Measurements from ENCODE around the gene BRINP2.

The BRINP2 gene

GRCh38 chr1:177223359-177223758, 52.6 kb downstream of the BRINP2 start:
- no peak for DNase-seq (ENCODE audit: low read depth)

DNA sequence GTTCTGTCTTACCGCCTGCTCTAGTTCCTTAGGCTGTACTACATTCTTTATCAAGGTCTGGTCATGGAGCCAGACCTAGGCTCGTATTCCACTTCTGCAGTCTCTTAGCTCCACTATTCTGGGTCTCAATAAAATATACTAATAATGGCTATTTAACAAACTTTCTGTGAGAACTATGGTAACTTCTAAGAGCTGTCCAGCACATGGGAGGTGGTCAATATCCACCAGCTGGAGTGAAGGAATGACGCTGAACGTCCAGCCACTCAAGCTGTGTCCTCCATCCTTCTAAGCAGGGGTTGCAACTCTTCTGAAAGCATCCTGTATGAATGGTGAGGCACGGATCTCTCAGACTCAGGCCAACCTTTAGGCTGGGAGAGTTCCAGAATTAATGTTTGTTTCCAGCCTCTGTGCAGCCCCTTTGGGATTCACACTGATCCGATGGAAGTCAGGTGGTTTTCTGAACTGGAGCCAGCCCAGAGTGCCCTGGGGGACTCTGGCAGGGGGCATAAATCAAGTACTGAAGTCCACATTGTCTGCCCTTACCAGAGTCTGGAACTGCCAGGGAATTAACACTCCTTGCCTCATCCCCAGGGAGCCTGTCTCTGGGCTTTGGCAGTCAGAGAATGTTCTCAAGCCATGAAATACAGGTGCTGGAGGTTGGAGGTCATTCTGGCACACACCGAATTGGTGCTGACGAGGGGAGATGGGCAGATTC, 57.4 kb downstream of the BRINP2 start:
- no peak for DNase-seq (ENCODE audit: low read depth)

DNA sequence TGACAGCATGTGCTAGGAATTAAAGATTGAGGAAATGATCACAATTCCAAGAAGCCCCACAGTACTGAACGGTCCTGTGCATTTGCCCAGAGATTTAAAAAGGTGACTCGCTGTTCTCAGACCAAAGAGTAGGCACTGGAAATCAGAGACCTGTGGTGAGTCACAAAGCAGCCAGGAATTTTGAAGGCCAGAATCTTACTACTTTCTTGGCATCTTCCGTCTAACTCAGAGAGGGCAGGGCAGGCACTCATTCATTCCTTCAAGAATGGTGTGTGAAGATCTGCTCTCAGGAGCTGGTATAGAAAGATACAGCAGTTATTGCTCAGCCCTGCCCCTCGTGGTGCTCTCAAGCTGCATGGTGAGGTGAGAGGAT, 57.9 kb downstream of the BRINP2 start:
- peak; percentile 27 for DNase-seq (ENCODE audit: low read depth)

DNA sequence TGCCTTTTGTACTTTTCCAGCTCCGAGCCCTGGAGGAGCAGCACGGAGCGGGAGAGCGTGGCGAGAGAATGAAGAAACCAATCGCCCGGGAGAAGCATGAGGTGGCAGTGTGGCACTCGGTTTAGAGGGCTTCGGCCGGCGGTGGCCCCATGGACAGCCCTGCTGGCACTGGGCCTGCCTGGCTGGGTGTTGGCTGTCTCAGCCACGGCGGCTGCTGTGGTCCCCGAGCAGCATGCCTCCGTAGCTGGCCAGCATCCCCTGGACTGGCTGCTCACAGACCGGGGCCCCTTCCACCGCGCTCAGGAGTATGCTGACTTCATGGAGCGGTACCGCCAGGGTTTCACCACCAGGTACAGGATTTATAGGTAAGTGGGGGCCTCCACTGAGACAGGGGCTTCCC, 59.0 kb downstream of the BRINP2 start:
- no peak for DNase-seq (ENCODE audit: low read depth)

DNA sequence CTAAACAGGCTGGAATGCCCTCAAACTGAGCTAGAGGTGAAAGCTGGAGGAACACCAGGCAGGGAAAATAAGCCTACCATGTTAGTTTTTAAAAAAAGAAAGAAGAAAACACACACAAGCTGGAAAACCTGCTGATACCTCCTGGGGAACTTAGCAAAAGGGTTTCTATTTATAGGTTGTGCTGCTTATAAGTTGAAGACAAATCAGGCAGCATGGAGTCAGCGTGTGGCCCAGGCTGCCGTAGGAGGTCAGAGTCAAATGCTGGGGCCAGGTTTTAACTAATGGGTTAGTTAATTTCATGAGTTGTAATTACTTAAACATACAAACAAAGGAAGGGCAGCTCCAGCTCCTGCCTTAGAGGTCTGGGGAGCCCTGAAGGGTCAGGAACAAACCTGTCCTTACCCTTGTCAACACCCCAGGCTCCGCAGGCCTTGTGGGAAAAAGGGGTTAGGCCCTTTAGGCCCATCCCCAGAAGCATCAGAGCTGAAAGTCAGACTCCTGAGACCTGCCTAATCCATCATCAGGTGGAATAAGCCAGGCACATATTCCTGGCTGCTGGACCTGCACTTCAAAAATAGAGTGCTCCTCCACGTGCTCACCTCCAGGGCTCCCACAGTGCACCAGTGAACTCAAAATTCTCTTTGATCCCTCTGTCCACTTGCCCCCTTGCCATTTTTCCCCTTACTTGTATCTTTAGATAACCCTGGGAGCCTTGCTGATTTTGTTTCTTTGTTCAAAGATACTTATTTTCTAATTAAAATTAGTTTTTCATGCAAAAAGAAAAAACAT, 59.7 kb downstream of the BRINP2 start:
- DNase-seq (ENCODE audit: low read depth): no peak

DNA sequence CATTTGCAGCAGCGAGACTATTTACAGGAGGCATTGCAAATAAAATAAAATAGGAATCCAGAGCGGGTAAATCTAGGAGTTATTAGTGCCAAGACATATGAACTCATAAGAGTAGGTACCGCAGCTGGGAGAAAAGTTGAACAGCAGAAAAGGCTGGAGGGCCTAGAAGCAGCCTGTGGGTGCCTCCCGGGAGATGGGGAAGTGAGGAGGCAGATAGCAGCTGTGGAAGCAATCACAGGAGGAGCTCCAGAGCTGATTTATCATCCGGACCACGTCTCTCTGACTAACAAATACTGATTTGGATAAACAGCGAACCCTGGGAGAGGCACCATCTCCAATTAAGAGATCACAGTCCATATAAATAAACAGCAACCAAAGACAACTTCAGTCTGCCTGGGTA, 64.6 kb downstream of the BRINP2 start:
- no peak for DNase-seq (ENCODE audit: low read depth)

DNA sequence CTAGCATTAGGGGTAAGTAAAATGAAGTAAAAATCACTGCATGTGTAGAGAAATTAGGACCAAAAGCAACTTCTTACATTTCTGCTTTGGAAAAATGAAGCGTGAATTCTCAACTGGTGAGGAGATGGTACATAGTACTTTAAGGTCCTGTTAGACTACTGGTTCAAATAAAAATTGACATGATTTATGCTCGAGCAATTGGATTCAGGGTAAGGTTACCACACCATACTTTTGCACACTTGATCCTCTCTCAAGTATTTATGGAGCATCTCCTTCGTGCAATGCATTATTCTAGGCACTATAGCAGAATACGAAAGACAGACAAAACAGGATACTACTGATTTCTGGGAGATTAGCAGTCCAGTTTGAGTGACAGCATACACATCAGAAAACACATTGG, 66.2 kb downstream of the BRINP2 start:
- no peak for DNase-seq (ENCODE audit: low read depth)

- DNase-seq (ENCODE audit: low read depth): no peak
Observed at GRCh38 chr1:177238967-177239366, 68.2 kb downstream of the BRINP2 start.

DNA sequence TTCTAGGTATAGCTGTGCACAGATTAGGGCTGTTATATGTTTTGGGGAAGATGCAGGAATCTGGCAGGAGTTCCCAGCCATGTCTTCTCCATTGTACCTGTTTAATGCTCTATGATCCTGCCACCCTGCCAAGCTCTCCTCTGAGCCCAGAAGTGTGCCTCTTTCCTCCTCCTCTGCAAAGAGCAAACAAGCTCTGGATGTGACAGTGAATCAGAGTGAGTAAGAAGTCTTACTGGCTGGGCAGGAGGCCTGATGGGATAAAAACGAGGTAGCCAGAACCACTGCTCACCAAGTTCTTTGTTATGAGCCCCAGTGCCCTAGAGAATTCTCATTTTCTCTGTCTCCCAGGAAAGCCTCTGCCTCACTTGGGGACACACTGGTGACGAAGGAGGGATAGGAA, 69.0 kb downstream of the BRINP2 start:
- DNase-seq (ENCODE audit: low read depth): no peak

DNA sequence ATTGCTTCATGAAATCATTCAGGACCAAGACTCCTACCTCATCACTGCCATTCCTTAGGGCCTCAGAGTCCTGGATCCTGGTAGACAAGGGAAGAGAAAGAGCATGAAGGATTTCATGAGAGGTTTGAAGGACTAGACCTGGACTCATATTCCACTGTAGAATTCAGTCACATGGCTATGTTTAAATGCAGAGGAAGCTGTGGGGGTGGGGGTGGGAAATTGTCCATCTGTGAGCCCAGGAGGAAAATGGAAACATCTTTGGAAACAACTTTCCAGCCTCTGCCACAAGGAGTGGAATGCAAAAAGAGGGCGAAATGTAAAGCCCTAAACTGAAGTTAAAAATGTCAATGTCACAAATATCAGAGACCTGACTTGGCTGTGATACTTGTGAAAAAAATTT, 73.0 kb downstream of the BRINP2 start:
- no peak for DNase-seq (ENCODE audit: low read depth)

- DNase-seq (ENCODE audit: low read depth): peak; percentile 17
Observed at GRCh38 chr1:177246710-177247580, 76.2 kb downstream of the BRINP2 start.

DNA sequence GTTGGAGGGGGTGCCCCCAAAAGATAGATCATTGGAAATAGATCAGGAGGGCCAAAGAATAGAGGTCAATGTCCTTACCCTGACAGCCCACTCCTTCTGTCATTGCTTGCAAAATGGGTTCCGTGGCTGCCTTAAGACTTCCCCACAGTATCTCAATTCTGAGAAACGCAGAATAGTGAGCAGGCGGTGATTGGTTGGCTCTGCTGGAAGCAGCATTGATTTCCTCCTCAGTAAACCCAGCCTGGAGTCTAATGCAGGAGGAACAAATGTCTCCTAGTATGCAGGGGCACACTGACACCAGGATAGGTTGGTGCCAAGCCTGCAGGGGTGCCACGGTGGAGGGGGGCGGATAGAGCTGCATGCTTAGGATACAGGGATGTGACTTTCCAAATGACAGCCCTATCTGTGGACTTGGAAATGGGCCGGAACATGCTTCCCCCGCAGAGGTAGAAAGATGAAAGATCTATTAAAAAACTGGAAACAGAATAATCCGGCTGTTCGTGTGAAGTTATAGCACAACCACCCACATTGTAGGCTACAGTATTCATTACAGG, 76.9 kb downstream of the BRINP2 start:
- DNase-seq (ENCODE audit: low read depth): no peak

DNA sequence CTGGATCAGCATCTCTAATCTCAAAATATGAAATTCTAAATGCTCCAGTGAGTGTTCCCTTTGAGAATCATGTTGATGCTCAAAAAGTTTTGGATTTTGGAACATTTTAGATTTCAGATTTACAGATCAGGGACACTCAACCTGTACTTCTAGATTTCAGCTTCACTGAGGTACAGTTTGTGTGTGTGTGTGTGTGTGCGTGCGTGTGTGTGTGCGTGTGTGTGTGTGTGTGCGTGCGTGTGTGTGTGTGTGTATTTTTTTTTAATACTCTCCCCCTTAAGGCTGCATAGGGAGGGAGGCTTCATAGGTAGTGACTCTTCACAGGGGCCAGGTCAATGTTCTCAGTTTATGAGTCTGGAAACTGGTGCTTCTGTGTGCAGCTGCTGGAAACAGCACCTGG, 77.5 kb downstream of the BRINP2 start:
- no peak for DNase-seq (ENCODE audit: low read depth)

DNA sequence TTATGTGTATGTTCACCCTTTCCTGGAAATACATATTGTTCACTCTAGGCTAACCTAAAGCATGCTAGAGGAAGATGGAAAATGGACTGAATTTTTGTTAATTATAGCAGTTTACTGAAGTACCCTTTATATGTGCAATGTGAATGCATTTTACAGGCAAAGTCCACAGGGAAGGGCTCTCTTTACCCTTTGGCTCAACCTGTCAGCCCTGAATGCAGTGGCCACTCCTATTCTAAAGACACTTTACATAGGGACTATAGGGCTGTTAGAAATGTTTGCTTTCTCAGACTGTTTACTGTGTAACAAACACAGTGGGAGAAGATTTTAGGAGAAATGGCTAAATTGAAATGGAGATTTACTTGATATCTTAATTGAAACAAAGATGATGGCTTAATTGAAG, 78.5 kb downstream of the BRINP2 start:
- no peak for DNase-seq (ENCODE audit: low read depth)

- DNase-seq (ENCODE audit: low read depth): no peak
Observed at GRCh38 chr1:177252877-177253276, 82.1 kb downstream of the BRINP2 start.

- DNase-seq (ENCODE audit: low read depth): peak; percentile 73
Observed at GRCh38 chr1:177255411-177255810, 84.7 kb downstream of the BRINP2 start.

GRCh38 chr1:177256153-177257075, 85.7 kb downstream of the BRINP2 start:
- DNase-seq (ENCODE audit: low read depth): peak; percentile 90

DNA sequence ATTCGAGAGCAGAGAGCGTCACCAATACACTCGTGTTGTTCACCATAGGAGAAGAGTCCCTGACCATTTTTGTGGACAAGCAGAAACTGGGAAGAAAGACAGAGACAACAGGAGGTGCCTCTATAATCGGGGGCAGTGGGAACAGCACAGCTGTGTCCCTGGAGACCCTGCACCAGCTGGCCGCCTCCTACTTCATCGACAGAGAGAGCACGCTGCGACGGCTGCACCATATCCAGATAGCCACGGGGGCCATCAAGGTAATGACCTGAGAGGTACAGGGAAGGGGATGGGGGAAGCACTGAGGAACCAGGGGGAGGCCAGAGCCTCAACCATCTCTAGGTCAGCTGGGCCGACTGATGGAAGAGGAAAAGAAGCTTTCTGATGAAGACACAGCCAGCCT, 86.4 kb downstream of the BRINP2 start:
- DNase-seq (ENCODE audit: low read depth): no peak

GRCh38 chr1:177257576-177257975, 86.8 kb downstream of the BRINP2 start:
- no peak for DNase-seq (ENCODE audit: low read depth)

DNA sequence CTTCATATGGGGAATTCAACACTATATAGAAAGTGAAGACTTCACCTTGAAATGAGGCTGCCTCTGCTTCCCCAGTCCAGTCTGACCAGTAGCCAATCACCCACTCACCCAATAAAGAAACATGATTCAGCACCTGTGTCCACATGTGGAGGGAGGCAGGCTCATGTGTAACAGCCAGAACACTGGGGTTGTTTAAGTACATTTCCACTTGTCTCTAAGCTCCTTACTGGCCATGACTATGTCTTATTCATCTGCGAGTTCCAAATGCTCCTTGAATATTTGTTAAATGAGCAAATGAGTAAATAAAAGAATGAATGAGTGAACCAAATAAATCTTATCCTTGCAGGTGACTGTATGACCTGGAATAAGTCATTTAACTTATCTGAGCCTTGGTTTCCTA, 100.1 kb downstream of the BRINP2 start:
- DNase-seq (ENCODE audit: low read depth): no peak

DNA sequence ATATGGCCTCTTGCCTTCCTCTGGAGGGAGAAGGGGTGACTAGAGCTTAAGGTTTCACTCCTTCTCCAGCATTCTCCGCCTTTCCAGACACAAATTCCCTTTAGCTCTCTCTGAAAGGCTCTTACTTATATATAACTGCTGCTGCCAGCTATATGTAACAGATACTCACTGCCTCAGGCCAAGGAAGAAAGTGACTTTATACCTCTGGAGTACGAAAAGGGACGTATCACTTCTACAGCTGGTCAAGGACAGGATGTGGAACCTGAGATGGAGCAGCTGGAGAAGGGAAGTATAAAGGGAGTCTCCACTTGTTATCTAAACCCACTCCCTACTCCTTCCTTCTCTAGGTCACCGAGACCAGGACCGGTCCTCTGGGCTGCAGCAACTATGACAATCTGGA, 102.4 kb downstream of the BRINP2 start:
- no peak for DNase-seq (ENCODE audit: low read depth)
